Heart right ventricle (tissue), 16 donors: ENCODE data around the gene RUNX1. TPM values are rescaled to one million over a fixed set of nuclear protein-coding genes. Genes with fewer than 3 reads are reported as not detected.

Source experiments
- ATAC-seq, 8 donors: fragments of 200-7000 bp; cut with Tn5 transposase; one replicate each; pipeline ENCODE4 v1.9.1; 2020; ENCODE audit warnings: mild to moderate bottlenecking in 8 of 8, moderate library complexity in 8 of 8, moderate number of reproducible peaks in 1 of 8
- DNase-seq, 2 donors: peaks; one replicate each; pipeline ENCODE4 v3.0.0-alpha.2; 2020
- H3K27ac ChIP-seq, 10 donors: fragments of 200-600 bp; sonication (generic) in 2 of 10; one replicate each; pipeline versions ENCODE4 v1.5.0 to v1.8.0; 2020 to 2022; ENCODE audit warnings: mild to moderate bottlenecking in 3 of 10
- H3K27me3 ChIP-seq, 7 donors: fragments of 200-600 bp; one replicate each; pipeline ENCODE4 v1.8.0; 2021 to 2022; ENCODE audit warnings: mild to moderate bottlenecking in 2 of 7
- H3K36me3 ChIP-seq, 9 donors: fragments of 200-600 bp; sonication (generic) in 1 of 9; one replicate each; pipeline versions ENCODE4 v1.5.0 to v1.8.0; 2020 to 2022; ENCODE audit warnings: mild to moderate bottlenecking in 2 of 9
- H3K4me1 ChIP-seq, 9 donors: fragments of 200-600 bp; sonication (generic) in 1 of 9; one replicate each; pipeline versions ENCODE4 v1.5.0 to v1.8.0; 2020 to 2022; ENCODE audit warnings: mild to moderate bottlenecking in 4 of 9
- H3K4me3 ChIP-seq, 10 donors: fragments of 200-600 bp; sonication (generic) in 2 of 10; one replicate each; pipeline versions ENCODE4 v1.5.0 to v1.8.0; 2020 to 2022; ENCODE audit warnings: mild to moderate bottlenecking in 7 of 10, moderate library complexity in 2 of 10
- H3K9me3 ChIP-seq, 11 donors: fragments of 200-600 bp in 10 of 11; sonication (generic) in 2 of 11; one replicate each; pipeline versions ENCODE4 v1.5.0 to v1.8.0; 2013 to 2022; ENCODE audit warnings: mild to moderate bottlenecking in 2 of 11, control low read depth in 1 of 11, moderate library complexity in 1 of 11
- CTCF ChIP-seq, 9 donors: fragments of 200-600 bp; sonication (generic) in 2 of 9; IDR thresholded peaks; one replicate each; pipeline versions ENCODE4 v1.5.0 to v1.8.0; 2021 to 2022; ENCODE audit warnings: antibody characterized with exemption in 9 of 9, mild to moderate bottlenecking in 5 of 9, moderate library complexity in 1 of 9
- WGBS, 2 donors: extraction: QIAGEN DNeasy Blood & Tissue Kit; methylation state at CpG; one replicate each; pipeline ENCODE4 v1.1.7; 2013; ENCODE audit warnings: inconsistent platforms in 1 of 2; 5-methylcytosine and 5-hydroxymethylcytosine counted together
- intact Hi-C, 10 donors: fragments of 100-400 bp; cut with DNase I; formaldehyde crosslinking; loops; one replicate each; pipeline versions ENCODE4 v1.11.1 to v1.14.2; 2022
- polyA plus RNA-seq, 2 donors: library from polyadenylated mRNA; stranded (reverse); fragments of 200-250 nt; gene quantifications; one replicate each; pipeline ENCODE4 v1.2.3, GENCODE V29; 2013
- total RNA-seq, 10 donors: library from RNA; stranded (reverse); fragmentation: NEBNext Ultra II Directional in 3 of 10; extraction: Animal tissue kit (Norgen Biotek cat#: 25700) in 3 of 10; gene quantifications; one replicate each; pipeline versions ENCODE4 v1.2.1 to v1.2.4, GENCODE V29; 2021 to 2023
- donor health status: Arrhythmogenic right ventricular cardiomyopathy.
- donor health status: ischemic (EF 13 %, LVEDD 7.1; RV severe dilation, severe dysfunction).
- donor health status: healthy with polysubstance abuse.
- donor health status: DM: no; HTN: yes; CAD: no.
- donor health status: DM: no; HTN: no; CAD: no.
- donor health status: ischemic (EF 25% LVEDD 6.9; RV normal size, moderate dysfunction).
- donor health status: ischemic (EF 25% LVEDD 5.7; RV mildly dilated, moderate dysfunction).
- donor health status: healthy.
- donor health status: DM: yes; HTN: yes; CAD: no.
- donor health status: Ischemic cardiomyopathy.
- donor health status: ischemic (EF 35%, LVEDD 5.7; RV mildly dilated, moderate dysfunction).
- donor health status: nonischemic (EF 11% LVEDD 7.7; RV severe dilation, severe dysfunction).
- donor health status: DM: yes; HTN: yes; CAD: no.
- donor health status: PGD.
- donor health status: ischemic (EF 29% LVEDD 5.4; RV normal size, mild dysfunction).
- donor health status: nonischemic (EF 23%, LVEDD 6.1; RV moderate dilation, normal function).

The RUNX1 gene
- total and polyA plus RNA-seq, 12 donors = 0.88 to 29.3 (median 3.5) TPM

GRCh38 chr21:34861258-34861657 is 187.8 kb downstream of the RUNX1 start:
- no peak for TF ChIP-seq CTCF (IDR thresholded peaks at IDR 0.05)
- ATAC-seq (no peak), DNase-seq (no peak)
- Histone ChIP-seq H3K4me1 (peaks cover 0 to 35% (median 6%) of the 10 kb centered on the region in 9 donors), H3K27ac (no peak overlapping the region), H3K27me3 (no peaks in the 10 kb centered on the region), H3K9me3 (no peaks in the 10 kb centered on the region), H3K36me3 (peaks cover 0 to 100% (median 0%) of the 10 kb centered on the region in 9 donors), H3K4me3 (no peak overlapping the region)
- 91 to 94% methylated on average over 4 of the region's 4 CpGs for WGBS, 2 donors
- intact Hi-C loops = no loop called here

GRCh38 chr21:34859976-34860653 is 189.0 kb downstream of the RUNX1 start:
- H3K9me3 ChIP-seq = no peaks in the 10 kb centered on the region
- WGBS, 2 donors = 67 to 69% methylated on average over 5 of the region's 5 CpGs
- peaks cover 0 to 4% (median 0%) of the 10 kb centered on the region in 7 donors for H3K27me3 ChIP-seq
- ATAC-seq (no peak), DNase-seq (no peak)
- TF ChIP-seq CTCF (IDR thresholded peaks at IDR 0.05) = no peak
- intact Hi-C loops = no loop called here
- H3K27ac ChIP-seq = no peak overlapping the region
- H3K4me3 ChIP-seq = no peak overlapping the region
- peaks cover 0 to 24% (median 6%) of the 10 kb centered on the region in 9 donors for H3K4me1 ChIP-seq
- H3K36me3 ChIP-seq = peaks cover 0 to 100% (median 0%) of the 10 kb centered on the region in 9 donors

GRCh38 chr21:34858559-34858958 is 190.5 kb downstream of the RUNX1 start:
- intact Hi-C loops = no loop called here
- peaks cover 0 to 100% (median 0%) of the 10 kb centered on the region in 9 donors for H3K36me3 ChIP-seq
- TF ChIP-seq CTCF (IDR thresholded peaks at IDR 0.05) = no peak

GRCh38 chr21:34857874-34858273 is 191.2 kb downstream of the RUNX1 start:
- Histone ChIP-seq H3K27ac (no peak overlapping the region), H3K9me3 (no peaks in the 10 kb centered on the region), H3K4me3 (no peak overlapping the region), H3K27me3 (peaks cover 0 to 17% (median 0%) of the 10 kb centered on the region in 7 donors), H3K36me3 (peaks cover 0 to 100% (median 0%) of the 10 kb centered on the region in 9 donors), H3K4me1 (peaks cover 0 to 15% (median 0%) of the 10 kb centered on the region in 9 donors)
- intact Hi-C loops = no loop called here
- DNase-seq (no peak), ATAC-seq (no peak)
- WGBS, 2 donors = 52 to 57% methylated on average over 4 of the region's 4 CpGs
- TF ChIP-seq CTCF (IDR thresholded peaks at IDR 0.05) = no peak

More at GRCh38 chr21:34858559-34858958, 190.5 kb downstream of the RUNX1 start:
- WGBS, 2 donors = 54 to 58% methylated on average over 3 of the region's 3 CpGs
- Histone ChIP-seq H3K27ac (peak overlapping the region in 1 of 10 donors; percentile 9), H3K27me3 (peaks cover 0 to 10% (median 0%) of the 10 kb centered on the region in 7 donors), H3K4me3 (no peak overlapping the region), H3K9me3 (no peaks in the 10 kb centered on the region), H3K4me1 (peaks cover 0 to 15% (median 0%) of the 10 kb centered on the region in 9 donors)
- DNase-seq (no peak), ATAC-seq (peak in 1 of 8 donors; percentile 54)
